ENCODE results near the gene SERPINI1.

Gene SERPINI1

GRCh38 chr3:167750272-167750971, 14.9 kb downstream of the SERPINI1 start:
- no peak for DNase-seq (ENCODE audit: low read depth)
- H3K4me3 ChIP-seq (ENCODE audit: low read length) = no peak overlapping the region
- TF ChIP-seq CTCF (IDR thresholded peaks at IDR 0.05; ENCODE audit: insufficient read depth, low read depth, low read length, missing control alignments) = no peak

DNA sequence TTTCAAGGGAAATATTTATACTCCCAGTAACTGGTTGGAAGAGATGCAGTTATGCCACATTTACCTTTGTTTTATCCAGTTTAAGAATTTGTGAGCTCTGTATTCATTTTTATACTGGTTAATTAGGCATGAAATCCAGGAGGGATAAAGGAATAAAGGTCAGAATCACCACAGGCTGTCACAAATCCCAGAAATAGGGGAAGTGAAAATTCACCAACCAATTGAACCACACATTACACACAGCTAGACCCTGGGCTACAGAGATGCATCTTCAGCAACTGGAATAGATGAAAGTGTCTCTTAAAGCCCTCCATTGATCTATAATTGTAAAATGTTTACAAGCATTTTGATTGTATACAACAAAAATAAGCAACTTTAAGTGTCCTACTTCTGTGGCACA, 18.5 kb downstream of the SERPINI1 start:
- H3K4me3 ChIP-seq (ENCODE audit: low read length) = no peak overlapping the region
- no peak for DNase-seq (ENCODE audit: low read depth)
- TF ChIP-seq CTCF (IDR thresholded peaks at IDR 0.05; ENCODE audit: insufficient read depth, low read depth, low read length, missing control alignments) = no peak

DNA sequence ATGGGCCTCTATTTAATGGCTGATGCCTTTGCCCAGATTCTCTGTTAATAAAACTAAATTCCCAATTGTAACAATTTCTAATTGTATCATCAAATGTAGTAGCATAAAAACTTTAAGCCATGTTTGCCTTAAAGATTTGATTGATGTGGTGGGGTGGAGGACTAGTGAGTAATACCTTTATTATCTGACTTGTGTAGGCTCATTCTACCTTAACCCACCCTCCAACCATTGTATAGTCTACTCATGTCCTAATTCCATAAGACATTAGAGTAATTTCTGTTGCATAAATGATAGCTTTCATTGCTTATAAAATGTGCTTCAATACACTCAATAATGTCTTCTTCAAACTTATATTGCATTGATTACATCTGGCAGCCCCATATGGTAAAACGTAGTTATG, 25.8 kb downstream of the SERPINI1 start:
- no peak overlapping the region for H3K4me3 ChIP-seq (ENCODE audit: low read length)
- no peak for TF ChIP-seq CTCF (IDR thresholded peaks at IDR 0.05; ENCODE audit: insufficient read depth, low read depth, low read length, missing control alignments)
- peak; percentile 15 for DNase-seq (ENCODE audit: low read depth)

DNA sequence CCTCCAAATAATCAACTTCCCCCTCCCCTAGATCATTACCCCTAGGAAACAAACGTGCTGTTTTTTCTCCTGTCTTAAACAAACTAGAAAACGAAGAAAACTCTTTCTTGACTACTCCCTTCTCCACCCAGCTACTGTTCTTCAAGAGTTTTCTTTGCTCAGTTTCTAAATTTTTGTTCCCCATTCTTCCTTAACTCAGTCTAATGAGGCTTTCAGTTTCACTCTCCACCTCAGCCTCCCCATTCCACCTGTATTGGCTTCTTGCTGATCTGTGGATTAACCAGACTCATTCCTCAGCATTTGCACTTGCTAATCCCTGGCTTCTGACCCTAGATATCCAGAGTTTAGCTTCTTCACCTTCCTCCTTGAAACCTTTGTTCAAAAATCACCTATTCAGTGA, 26.8 kb downstream of the SERPINI1 start:
- H3K4me3 ChIP-seq (ENCODE audit: low read length) = no peak overlapping the region
- DNase-seq (ENCODE audit: low read depth) = no peak
- no peak for TF ChIP-seq CTCF (IDR thresholded peaks at IDR 0.05; ENCODE audit: insufficient read depth, low read depth, low read length, missing control alignments)

DNA sequence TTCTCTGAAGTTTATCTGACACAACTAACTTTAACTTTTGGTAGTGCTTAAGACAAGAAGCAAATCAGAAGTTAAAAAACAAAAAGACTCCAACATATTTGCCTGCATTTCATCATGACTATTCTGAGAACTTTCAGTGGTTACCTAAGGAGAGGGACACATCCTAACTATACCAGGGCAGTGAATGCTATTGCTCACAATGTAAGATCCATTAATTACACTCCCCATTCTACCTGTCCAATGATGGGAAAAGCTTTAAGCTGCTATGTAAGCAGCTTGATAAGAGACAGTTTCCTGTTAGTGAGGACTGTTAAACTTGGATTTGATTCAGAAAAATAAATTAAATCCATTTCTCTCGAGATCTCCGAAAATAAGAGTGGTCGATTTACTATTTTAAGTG, 37.5 kb downstream of the SERPINI1 start:
- TF ChIP-seq CTCF (IDR thresholded peaks at IDR 0.05; ENCODE audit: insufficient read depth, low read depth, low read length, missing control alignments) = no peak
- no peak overlapping the region for H3K4me3 ChIP-seq (ENCODE audit: low read length)
- no peak for DNase-seq (ENCODE audit: low read depth)

DNA sequence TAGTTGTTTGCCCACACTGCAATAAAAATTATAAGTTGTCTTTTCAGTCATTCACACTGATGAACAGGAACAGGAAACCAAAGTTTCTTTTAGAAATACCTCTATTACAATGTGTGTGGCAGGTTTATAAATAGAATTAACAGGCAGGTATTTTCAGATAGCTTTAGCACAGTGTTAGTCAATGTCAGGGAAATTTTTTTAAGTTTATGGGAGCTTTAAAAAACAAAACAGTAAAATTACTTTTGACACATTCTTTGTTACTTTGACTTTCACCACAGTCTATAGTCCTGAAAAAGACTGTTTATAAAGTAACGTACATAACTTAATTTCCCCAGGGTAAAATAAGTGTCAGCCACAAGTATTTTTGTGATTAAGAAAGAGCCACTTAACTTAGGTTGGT, 38.1 kb downstream of the SERPINI1 start:
- H3K4me3 ChIP-seq (ENCODE audit: low read length) = no peak overlapping the region
- DNase-seq (ENCODE audit: low read depth) = no peak
- TF ChIP-seq CTCF (IDR thresholded peaks at IDR 0.05; ENCODE audit: insufficient read depth, low read depth, low read length, missing control alignments) = no peak

GRCh38 chr3:167776066-167776685, 40.7 kb downstream of the SERPINI1 start:
- TF ChIP-seq CTCF (IDR thresholded peaks at IDR 0.05; ENCODE audit: insufficient read depth, low read depth, low read length, missing control alignments) = no peak
- DNase-seq (ENCODE audit: low read depth) = no peak
- H3K4me3 ChIP-seq (ENCODE audit: low read length) = no peak overlapping the region
